GM18858 (cell line): ENCODE data around the gene ITPRIP.

ENCODE experiments used
- ATAC-seq: cut with Tn5 transposase; IDR thresholded peaks from one replicate; pipeline ENCODE4 v1.9.1; 2021; ENCODE audit not compliant: unreplicated experiment

The ITPRIP gene

DNA sequence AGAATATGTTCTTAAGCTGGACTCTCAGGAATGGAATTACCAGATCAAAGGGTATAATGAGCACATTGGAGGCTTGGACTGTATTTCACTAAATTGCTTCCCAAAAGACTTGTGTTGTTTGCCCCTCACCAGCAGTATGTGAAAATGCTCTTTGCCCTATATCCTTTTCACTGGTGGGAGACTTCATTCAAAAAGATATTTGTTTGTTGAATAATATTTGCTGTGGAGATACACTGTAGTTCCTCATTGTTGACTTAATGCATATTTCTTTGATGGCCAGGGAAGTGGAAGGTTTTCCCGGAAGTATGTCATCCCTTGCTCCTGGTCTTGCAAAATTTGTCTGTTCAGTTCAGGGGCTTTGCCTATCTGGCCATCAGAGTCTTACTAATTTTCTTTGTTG, 49.9 kb downstream of the ITPRIP start:
- no peak for ATAC-seq

GRCh38 chr10:104286939-104287338, 51.3 kb downstream of the ITPRIP start:
- no peak for ATAC-seq

DNA sequence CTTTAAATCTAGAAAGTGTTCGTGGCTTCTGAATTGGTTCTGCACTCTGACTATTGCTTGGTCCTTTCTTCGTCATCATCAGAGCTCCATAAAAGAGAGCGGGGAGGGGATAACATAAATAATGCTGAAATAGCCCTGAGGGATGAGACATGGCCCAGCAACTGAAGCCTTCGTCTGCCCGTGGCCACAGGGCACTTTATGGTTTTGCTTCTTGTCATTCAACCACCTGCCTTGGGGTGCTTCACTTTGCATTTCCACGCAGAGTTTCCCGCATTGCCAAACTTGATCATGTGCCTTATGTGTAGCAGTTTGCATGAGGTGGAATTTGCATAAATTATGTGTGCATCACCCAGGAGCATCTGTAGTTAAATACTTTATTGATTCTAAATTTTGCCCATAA, 53.4 kb downstream of the ITPRIP start:
- no peak for ATAC-seq

DNA sequence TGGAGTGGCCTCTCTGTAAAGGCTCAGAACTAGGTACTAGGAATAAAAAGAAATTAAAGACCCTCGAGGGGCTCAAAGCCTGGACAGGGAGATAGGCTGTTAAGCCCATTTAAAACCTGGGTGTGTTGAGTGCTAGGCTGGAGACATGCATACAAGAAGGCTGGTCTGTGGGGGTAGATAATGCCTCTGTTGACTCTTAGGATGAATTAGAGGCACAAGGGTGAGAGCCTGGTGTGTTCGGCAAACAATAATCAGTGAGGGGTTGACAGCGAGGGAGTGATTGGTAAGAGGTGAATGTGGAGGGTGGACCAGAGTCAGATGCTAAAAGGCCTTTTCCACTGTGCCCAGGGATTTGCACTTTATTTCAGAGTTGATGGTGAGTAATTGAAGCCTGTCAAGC, 56.6 kb downstream of the ITPRIP start:
- ATAC-seq: no peak

DNA sequence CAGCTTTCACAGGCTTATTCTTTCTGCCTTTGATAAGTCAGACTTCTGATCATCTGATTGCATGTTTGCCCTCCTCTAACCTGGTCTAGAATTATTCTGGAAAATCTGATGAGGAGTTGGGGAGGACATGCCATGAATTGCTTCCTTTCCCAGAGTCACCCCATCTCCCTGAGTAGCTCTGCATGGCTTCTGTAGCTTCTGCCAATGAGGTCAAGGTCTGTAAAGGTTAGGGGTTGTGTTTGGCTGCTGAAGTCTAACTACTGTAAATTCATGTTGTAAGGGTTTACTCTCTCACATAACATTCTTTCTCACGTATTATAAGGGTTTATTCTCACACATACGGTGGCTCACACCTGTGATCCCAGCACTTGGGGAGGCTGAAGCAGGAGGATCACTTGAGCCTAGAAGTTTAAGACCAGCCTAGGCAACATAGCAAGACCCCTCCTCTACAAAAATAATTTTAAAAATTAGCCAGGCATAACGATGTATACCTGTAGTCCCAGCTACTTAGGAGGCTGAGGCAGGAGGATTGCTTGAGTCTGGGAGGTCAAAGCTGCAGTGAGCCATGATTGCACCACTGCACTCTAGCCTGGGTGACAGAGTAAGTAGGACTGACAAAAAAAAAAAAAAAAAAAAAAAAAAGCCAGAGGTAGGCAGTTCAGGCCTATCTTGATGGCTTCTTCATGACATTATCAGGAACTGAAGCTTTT, 58.6 kb downstream of the ITPRIP start:
- no peak for ATAC-seq

GRCh38 chr10:104277785-104278184, 60.5 kb downstream of the ITPRIP start:
- ATAC-seq: no peak

GRCh38 chr10:104276192-104276591, 62.1 kb downstream of the ITPRIP start:
- ATAC-seq: no peak

DNA sequence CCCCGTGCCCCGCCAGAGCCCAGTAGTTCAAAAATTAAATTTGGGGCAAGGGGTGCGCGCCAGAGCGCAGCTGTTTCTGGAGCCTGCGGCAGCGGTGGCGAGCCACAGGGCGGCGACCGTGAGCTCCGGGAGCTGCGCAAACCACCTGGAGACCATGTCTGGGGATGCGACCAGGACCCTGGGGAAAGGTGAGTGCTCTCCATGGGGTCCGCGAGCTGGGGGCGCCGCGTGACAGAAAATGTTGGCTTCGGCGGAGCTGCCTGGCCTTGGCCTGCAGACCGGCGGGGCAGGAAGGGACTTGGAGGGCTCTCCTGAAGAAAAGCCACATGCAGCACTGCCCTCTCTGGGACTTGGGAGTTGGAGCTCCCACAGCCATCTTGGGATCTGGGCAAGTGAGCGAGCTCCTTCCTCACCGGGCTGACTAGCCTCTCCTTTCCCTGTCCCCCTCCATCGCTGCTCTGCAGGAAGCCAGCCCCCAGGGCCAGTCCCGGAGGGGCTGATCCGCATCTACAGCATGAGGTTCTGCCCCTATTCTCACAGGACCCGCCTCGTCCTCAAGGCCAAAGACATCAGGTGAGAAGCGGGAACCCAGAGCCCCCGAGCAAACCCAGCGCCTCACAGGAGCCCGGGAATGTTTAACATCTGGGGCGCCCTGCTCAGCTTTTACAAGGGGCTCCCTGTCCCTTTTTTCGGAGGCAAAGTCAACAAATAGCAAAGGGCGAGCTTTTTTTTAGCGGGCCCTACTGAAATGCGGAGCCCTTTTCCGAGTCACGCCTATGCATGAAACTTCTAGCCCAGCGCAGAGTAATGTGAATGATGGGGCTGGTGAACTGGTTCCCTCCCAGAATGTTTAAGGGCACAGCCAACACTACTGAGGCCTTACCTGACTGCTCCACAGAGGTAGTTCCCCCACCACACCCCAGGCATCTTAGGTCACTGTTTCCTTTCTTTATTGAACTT, 63.2 kb downstream of the ITPRIP start:
- no peak for ATAC-seq

GRCh38 chr10:104273899-104274575, 64.2 kb downstream of the ITPRIP start:
- no peak for ATAC-seq

DNA sequence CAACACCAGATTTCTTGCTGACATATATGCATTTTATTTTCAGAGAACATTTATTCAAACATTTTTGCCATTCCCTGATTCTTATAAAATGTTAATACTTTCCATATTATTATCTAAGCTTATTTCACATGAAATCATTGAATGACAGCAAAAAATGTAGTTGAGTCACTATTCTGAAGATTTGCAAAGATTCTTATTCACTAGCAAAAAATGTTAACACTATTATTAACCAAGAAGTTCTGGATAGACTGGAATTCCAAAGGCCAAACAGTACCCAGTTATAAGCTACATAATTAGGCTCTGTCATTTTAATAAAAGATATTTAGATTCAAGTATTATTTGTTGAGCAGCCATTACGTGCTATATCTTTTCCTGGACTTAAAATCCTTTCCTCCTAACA, 65.0 kb downstream of the ITPRIP start:
- ATAC-seq: no peak

DNA sequence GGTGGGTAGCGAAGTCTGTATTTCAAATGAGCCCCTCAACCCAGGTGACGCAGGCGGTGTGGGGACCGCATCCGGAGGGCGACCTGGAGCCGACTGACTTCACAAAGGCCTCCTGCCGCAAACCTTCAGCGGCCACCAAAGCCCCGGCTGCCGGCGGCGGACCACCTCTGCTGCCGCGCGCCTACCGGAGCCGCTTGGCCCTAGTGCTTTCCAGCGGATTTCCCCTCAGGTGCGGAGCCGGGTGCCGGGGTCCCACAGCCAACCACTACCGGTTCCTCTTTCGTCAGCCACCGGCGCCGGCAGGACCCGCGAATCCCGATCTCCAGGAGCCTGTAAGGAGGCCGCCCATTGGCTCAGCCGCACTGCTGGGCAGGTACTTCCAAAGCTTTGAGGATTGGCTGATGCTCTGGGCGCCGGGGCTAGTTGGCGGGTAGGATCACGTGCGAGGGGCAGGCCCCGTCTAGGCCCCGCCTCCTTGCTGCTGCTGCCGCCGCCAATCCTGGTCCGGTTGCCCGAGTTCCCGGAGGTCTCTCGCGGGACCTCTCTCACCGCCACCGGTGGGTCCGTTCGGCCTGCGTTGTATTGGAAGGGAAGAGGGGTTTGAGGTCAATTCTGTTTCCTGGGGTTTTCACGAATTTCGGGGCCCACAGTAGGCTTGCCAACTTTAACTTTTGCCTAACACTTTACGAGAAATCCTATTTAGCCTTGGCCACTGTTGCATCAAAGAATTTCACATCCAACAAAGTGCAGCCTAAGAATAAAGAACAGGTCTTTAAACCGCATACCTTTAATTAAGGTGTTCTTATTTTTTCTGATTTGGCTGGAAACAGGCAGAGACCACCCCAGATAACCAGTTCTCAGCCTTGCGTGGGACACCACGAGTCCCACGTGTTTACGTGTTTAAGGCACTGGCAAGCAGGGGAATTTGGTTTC, 69.3 kb downstream of the ITPRIP start, which contains the start of gene GSTO2:
Gene GSTO2 (plus strand): TSS at position 472 of the 933 bp plus-strand sequence. CDS start 5,732 bp downstream, outside the sequence.
- peak; percentile 98 for ATAC-seq

- no peak for ATAC-seq
Observed at GRCh38 chr10:104268405-104268712, 69.9 kb downstream of the ITPRIP start.

DNA sequence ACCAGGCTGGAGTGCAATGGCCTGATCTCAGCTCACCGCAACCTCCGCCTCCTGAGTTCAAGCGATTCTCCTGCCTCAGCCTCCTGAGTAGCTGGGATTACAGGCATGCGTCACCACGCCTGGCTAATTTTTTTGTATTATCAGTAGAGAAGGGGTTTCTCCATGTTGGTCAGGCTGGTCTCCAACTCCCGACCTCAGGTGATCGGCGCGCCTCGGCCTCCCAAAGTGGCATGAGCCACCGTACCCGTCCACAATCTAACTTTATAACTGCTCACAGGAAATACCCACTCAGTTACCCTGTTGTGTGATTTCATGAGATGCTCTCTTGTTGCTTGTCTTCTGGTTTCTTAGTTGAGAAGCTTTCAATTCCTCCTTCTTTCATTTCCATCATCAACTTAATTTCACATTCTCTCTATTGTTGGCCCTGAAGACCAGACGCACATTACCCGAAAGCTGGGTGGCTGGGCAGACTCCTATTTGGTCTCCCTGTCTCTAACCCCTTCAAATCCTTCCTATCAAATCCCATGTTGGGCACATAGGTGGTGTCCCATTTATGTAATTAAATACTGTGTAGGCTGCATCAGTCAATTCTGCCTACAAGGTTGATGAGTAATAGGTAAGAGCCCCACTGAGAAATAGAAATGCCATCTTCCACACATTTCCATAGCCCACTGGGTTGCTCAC, 70.4 kb downstream of the ITPRIP start:
- no peak for ATAC-seq

DNA sequence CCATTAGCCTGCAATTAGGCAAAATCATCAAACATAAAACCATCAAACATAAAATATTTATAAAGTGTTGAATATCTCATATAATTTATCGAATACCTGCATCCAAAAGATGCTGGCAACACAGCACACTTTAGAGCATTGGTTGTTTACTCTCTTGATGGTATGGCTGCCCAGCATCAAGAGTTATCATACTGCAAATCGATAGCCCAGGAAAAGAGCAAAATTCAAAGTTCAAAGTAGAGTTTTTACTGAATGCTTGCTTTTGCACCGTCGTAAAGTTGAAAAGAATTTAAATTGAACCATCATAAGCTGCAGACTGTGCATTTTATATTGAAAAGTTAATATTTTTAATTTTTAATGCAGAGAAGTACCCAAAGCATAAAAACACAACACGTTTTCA, 73.5 kb downstream of the ITPRIP start:
- ATAC-seq: no peak

DNA sequence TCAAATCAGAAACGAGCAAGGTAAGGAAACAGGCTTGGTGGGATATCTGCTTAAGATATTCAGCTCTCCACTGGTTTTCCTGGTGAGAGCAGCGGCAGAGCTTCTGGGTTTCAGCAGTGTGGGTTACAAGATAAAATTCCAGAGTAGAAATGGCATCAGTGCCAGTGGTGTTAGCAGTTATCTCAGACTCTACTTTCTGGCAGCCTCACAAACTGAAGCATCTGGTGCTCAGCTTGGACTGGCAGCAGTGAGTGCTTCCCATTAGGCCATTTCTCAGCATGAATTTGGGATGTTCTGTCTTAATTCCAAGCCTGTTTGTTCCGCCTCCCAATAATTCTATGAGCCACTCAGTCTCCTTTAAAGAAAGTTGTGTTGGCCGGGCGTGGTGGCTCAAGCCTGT, 76.2 kb downstream of the ITPRIP start:
- no peak for ATAC-seq

DNA sequence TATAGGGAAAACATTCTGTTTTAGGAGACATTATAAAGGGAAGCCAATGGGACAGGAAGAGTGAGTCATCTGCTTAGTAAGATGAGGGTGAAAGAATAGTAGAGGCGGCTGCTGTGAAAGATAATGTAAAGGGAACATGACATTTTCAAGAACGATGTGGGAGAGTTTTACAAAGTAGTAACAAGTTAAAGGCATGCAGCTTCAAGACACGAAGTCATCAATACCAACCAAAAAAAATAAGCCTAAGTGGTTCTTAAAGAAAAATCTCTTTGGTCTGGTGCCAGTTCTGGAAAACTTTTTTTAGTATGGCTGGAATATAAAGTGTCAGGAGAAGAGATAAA, 77.5 kb downstream of the ITPRIP start:
- no peak for ATAC-seq

DNA sequence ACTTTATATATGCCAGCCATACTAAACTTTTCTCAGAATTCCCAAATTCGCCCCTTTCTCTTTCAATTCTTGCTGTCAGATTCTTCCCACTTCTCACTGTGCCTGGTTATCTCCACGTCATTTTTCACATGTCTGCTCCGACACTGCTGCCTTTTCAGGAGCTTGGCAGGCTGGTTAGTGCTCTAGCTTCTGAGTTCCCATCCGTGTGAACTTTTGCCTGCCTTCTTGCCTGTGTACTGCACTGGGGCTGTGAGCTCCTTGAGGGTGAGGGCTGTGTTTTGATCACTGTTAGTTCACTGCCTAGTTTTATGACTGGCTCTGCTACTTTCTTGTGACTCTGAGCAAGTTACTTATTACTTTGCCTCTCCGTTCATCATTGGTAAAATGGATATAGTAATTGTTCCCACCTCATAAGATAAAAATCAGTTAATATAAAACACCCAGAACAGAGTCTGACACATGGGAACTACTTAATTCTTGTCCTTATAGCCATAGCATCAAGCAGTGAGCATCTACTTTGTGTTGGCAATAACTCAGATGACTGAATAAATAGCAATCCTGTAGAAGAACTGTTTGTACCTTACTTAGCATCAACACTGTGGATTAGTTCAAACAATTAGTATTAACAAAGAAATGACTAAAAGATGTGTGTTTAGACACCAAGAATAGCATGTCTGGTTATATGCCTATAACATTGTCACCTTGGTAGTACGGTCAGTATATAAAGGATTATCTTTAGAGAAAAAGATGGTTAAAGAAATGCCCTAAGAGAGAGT, 78.1 kb downstream of the ITPRIP start:
- ATAC-seq: no peak
